KOPT-K1 (cell line): Measurements from ENCODE around the gene PLEKHA4.
"Not testable (repeated sequence)": the region's sequence is repeated elsewhere in the genome, so short reads cannot be mapped to it uniquely, and the experiment has no call there.

Source experiments
- H3K27ac ChIP-seq: fragments of 200-600 bp; sonication (generic); 2 replicates; pipeline ENCODE4 v1.5.1; 2016; ENCODE audit warnings: antibody characterized with exemption, mild to moderate bottlenecking, low read depth, low read length; ENCODE audit not compliant: poor library complexity, severe bottlenecking
- H3K36me3 ChIP-seq: fragments of 200-600 bp; sonication (generic); 2 replicates; pipeline ENCODE4 v1.5.1; 2017; ENCODE audit warnings: antibody characterized with exemption, mild to moderate bottlenecking, low read length, moderate library complexity; ENCODE audit not compliant: insufficient read depth
- H3K9me3 ChIP-seq: fragments of 200-600 bp; sonication (generic); 2 replicates; pipeline ENCODE4 v1.5.1; 2017; ENCODE audit warnings: antibody characterized with exemption, low read length, mild to moderate bottlenecking; ENCODE audit not compliant: insufficient read depth, poor library complexity, severe bottlenecking

PLEKHA4 gene

GRCh38 chr19:48876043-48876981, 7.9 kb upstream of the PLEKHA4 start:
- not testable (repeated sequence) for H3K9me3 ChIP-seq, H3K36me3 ChIP-seq
- peak overlapping the region; percentile 36 for H3K27ac ChIP-seq

GRCh38 chr19:48874303-48875135, 6.1 kb upstream of the PLEKHA4 start:
- Histone ChIP-seq H3K27ac (no peak overlapping the region), H3K9me3 (no peaks in the 10 kb centered on the region), H3K36me3 (peaks cover 7% of the 10 kb centered on the region; the same call in 1 of the 2 replicates)

- Histone ChIP-seq H3K36me3 (peaks cover 7% of the 10 kb centered on the region; the same call in 1 of the 2 replicates), H3K9me3 (no peaks in the 10 kb centered on the region), H3K27ac (peak overlapping the region; percentile 72)
Measured at GRCh38 chr19:48873476-48874302, 5.3 kb upstream of the PLEKHA4 start.

GRCh38 chr19:48872884-48873475, 4.6 kb upstream of the PLEKHA4 start:
- Histone ChIP-seq H3K36me3 (peaks cover 7% of the 10 kb centered on the region; the same call in 1 of the 2 replicates), H3K27ac (peak overlapping the region; percentile 72), H3K9me3 (no peaks in the 10 kb centered on the region)

GRCh38 chr19:48872182-48872883, 3.9 kb upstream of the PLEKHA4 start, which contains the start of gene PPP1R15A:
Gene PPP1R15A, plus strand, starts transcription at chr19:48872421. Its CDS starts 813 bp downstream, at chr19:48873234.
- peak within 1 kb of the TSS; percentile 72 for H3K27ac ChIP-seq
- H3K9me3 ChIP-seq = no peaks in the 10 kb centered on the region
- H3K36me3 ChIP-seq = peaks cover 7% of the 10 kb centered on the region; the same call in 1 of the 2 replicates

- not testable (repeated sequence) for H3K27ac ChIP-seq, H3K36me3 ChIP-seq, H3K9me3 ChIP-seq
Measured at GRCh38 chr19:48871471-48872181, 3.2 kb upstream of the PLEKHA4 start.

GRCh38 chr19:48870048-48870447, 1.6 kb upstream of the PLEKHA4 start:
- Histone ChIP-seq H3K27ac (no peak overlapping the region), H3K9me3 (no peaks in the 10 kb centered on the region), H3K36me3 (peaks cover 7% of the 10 kb centered on the region; the same call in 1 of the 2 replicates)

GRCh38 chr19:48867746-48868113, 687 bp downstream of the PLEKHA4 start:
- Histone ChIP-seq H3K9me3 (no peaks in the 10 kb centered on the region), H3K27ac (no peak overlapping the region)

GRCh38 chr19:48867123-48867745, 1.2 kb downstream of the PLEKHA4 start:
- H3K9me3 ChIP-seq = no peaks in the 10 kb centered on the region
- no peak overlapping the region for H3K27ac ChIP-seq
- H3K36me3 ChIP-seq = no peaks in the 10 kb centered on the region

More at GRCh38 chr19:48867746-48868113, 687 bp downstream of the PLEKHA4 start:
- no peaks in the 10 kb centered on the region for H3K36me3 ChIP-seq

- no peak overlapping the region for H3K27ac ChIP-seq
- no peaks in the 10 kb centered on the region for H3K36me3 ChIP-seq
- no peaks in the 10 kb centered on the region for H3K9me3 ChIP-seq
Measured at GRCh38 chr19:48866692-48867091, 1.7 kb downstream of the PLEKHA4 start.

GRCh38 chr19:48862827-48863226, 5.6 kb downstream of the PLEKHA4 start:
- Histone ChIP-seq H3K36me3 (no peaks in the 10 kb centered on the region), H3K27ac (no peak overlapping the region)

GRCh38 chr19:48861313-48861712, 7.1 kb downstream of the PLEKHA4 start:
- H3K9me3 ChIP-seq = no peaks in the 10 kb centered on the region
- H3K27ac ChIP-seq = no peak overlapping the region
- H3K36me3 ChIP-seq = no peaks in the 10 kb centered on the region

More at GRCh38 chr19:48862827-48863226, 5.6 kb downstream of the PLEKHA4 start:
- H3K9me3 ChIP-seq = no peaks in the 10 kb centered on the region
